Dedifferentiated amniotic fluid mesenchymal stem cell (primary cell): ENCODE results near the gene MSGN1.
"Not testable (repeated sequence)": the region's sequence is repeated elsewhere in the genome, so short reads cannot be mapped to it uniquely, and the experiment has no call there.

Source experiments
- DNase-seq: peaks from one replicate; pipeline ENCODE4 v3.0.0-alpha.2; 2016; ENCODE audit errors: extremely low spot score

MSGN1 gene

GRCh38 chr2:17805166-17805565, 11.1 kb upstream of the MSGN1 start:
- DNase-seq: no peak

GRCh38 chr2:17805717-17806363, 10.4 kb upstream of the MSGN1 start:
- no peak for DNase-seq

GRCh38 chr2:17813010-17813741, 3.1 kb upstream of the MSGN1 start:
- no peak for DNase-seq

GRCh38 chr2:17813742-17814473, 2.4 kb upstream of the MSGN1 start:
- no peak for DNase-seq

- DNase-seq: no peak
These were observed 1.7 kb upstream of the MSGN1 start for GRCh38 chr2:17814601-17815000.

GRCh38 chr2:17815468-17816184, 634 bp upstream of the MSGN1 start:
- DNase-seq: no peak

DNA sequence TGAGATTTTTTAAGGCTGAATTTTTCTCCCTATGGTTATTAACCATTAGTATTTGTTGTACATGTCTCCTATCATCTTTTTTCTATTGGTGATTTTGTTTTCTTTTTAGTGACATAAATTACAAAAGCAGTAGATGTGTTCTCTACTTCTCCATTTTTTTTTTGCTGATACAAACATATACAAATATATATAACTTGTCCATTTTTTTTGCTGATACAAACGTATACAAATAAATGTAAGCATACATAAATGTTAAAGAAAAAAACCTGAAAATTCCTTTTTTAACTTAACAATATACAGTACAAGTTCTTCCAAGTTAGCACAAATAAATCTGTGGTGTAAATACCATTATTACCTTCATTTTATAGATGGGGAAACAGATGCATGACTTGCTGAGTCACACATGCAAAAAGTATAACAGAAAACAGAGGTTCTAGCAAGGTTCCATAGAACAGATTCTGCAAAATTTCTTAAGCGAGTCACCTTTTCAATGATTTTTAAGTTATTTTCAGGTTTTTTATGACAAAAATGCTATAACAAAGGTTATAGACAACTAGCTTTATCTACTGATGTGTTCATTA, 2.1 kb downstream of the MSGN1 start:
- DNase-seq: no peak

GRCh38 chr2:17821080-17821479, 4.8 kb downstream of the MSGN1 start:
- no peak for DNase-seq

- DNase-seq: no peak
These were observed 5.5 kb downstream of the MSGN1 start for GRCh38 chr2:17821535-17822444.

GRCh38 chr2:17822445-17823117, 6.3 kb downstream of the MSGN1 start:
- DNase-seq: no peak

- DNase-seq: not testable (repeated sequence)
These were observed 7.4 kb downstream of the MSGN1 start for GRCh38 chr2:17823646-17824045.

DNA sequence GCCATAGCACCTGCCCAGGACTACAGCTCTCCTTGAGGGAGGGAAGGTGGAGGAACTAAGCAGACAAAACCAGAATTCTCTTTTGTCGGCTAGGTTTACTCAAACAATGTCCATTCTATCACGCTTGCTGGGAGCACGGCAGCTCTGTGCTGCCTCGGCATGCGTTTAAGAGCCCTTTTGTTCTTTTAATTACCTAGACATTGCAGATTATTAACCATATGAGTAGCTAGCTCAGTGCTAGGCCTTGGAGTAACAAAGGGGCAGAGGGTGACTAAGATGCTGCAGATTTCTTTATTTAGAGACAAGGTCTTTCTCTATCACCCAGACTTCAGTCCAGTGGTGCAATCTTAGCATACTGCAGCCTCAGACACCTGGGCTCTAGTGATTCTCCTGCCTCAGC, 11.1 kb downstream of the MSGN1 start:
- DNase-seq: no peak

- DNase-seq: no peak
These were observed 11.5 kb downstream of the MSGN1 start for GRCh38 chr2:17827785-17828184.

DNA sequence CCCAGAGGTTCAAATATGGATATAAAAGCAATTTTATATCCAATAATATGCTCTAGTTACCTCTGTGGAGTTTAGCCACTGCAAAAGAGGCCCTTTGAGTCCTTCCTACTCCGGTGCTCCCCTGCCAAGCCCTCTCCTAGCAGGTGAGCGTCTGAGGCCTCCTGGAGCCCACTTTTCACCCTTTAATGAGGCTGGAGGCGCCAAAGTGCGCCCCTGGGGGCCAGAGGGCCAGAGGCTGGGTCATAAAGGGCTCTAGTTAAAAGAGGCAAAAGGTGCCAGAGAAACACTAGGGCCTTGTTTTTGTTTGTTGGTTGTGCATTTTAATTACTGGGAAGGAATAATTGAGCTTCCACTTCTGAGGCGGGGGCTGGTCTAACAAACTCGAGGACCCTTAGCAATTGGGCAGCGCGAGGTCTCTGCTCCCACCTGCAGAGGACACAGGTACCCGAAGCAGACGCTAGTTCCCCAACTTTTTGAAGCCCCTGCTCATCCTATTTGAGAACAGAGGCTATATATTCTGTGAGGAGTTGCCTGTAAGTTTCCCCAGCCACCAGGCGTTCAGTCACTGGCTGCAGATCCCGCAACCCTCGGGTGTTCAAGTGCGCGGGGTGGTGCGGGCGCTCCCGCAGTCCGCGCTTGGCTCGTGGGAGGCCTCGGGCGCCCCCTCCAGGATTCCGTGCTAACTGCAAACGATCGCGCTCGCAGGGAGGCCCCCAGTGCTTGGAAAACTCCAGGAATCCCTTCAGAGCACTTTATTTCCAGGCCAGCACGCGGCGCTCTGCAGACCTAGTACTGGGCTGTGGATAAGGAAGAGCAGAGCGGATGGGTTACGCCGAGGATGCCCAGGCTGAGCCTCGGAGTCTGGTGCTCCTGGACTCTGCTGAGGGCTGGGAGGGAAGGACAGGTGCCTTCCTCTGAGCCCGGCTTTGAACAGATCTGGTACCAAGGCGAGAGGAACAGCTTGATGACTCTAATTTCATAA, 14.1 kb downstream of the MSGN1 start:
- peak; percentile 52 for DNase-seq

DNA sequence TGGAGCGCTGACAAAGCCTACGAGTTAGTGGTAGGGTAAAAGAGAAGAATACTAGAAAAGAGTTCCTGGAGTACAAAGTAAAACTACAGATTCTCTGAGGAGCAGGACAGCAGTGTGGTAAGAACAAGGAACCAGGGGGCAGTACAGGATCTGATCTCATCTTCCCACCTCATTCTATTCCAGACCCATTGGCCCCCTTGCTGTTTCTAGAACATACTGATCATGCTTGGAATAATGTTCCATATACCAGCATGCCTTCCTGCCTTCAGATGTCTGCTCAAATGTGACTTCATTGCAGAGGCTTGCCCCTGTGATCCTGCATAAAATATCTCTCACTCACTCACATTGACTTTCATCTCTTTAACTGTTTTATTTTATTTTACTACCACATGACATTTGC, 19.3 kb downstream of the MSGN1 start:
- no peak for DNase-seq

GRCh38 chr2:17839959-17840358, 23.7 kb downstream of the MSGN1 start:
- no peak for DNase-seq

GRCh38 chr2:17843457-17843856, 27.2 kb downstream of the MSGN1 start:
- no peak for DNase-seq

- DNase-seq: no peak
These were observed 29.5 kb downstream of the MSGN1 start for GRCh38 chr2:17845806-17846205.

DNA sequence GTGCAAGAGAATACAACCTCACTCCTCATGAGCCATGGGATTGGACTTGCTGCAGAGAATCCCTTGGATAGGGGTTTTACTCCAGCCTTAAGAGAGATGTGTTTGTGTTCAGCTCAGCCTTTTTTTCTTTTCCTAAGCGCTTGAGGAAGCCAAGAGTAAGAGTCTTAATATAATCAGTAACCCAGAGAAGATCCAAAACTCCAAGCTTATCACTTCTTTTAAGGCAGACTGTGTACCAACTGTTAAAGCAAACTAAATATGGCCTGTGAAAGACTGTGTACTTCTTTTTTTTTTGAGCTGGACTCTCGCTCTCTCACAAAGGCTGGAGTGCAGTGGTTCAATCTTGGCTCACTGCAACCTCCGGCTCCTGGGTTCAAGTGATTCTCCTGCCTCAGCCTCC, 30.4 kb downstream of the MSGN1 start:
- no peak for DNase-seq
